ENCODE measurements around the gene SIN3B. TPM values are rescaled to one million over a fixed set of nuclear protein-coding genes. Genes with fewer than 3 reads are reported as not detected.

The SIN3B gene
- total RNA-seq, 1 donor from 2014 or later = 59.9 TPM

GRCh38 chr19:16890461-16891184 lies 61.4 kb downstream of the SIN3B start:
- no peak for DNase-seq (ENCODE audit: low read depth, low spot score)

GRCh38 chr19:16891696-16892382 lies 62.6 kb downstream of the SIN3B start:
- Mint-ChIP-seq H3K36me3 (ENCODE audit: low read depth) (no peaks in the 10 kb centered on the region), H3K9me3 (no peaks in the 10 kb centered on the region), H3K4me3 (no peak overlapping the region), H3K4me1 (peaks cover 4% of the 10 kb centered on the region), H3K27me3 (ENCODE audit: low read depth) (peaks cover 17% of the 10 kb centered on the region), H3K27ac (ENCODE audit: unreplicated experiment) (no peak overlapping the region)
- TF ChIP-seq CTCF (conservative IDR thresholded peaks at IDR 0.05) = no peak
- DNase-seq (ENCODE audit: low read depth, low spot score) = no peak

More at GRCh38 chr19:16890461-16891184, 61.4 kb downstream of the SIN3B start:
- Mint-ChIP-seq H3K9me3 (no peaks in the 10 kb centered on the region), H3K36me3 (ENCODE audit: low read depth) (no peaks in the 10 kb centered on the region), H3K4me3 (no peak overlapping the region), H3K27me3 (ENCODE audit: low read depth) (peaks cover 10% of the 10 kb centered on the region), H3K4me1 (peaks cover 4% of the 10 kb centered on the region), H3K27ac (ENCODE audit: unreplicated experiment) (no peak overlapping the region)
- TF ChIP-seq CTCF (conservative IDR thresholded peaks at IDR 0.05) = no peak

GRCh38 chr19:16892436-16892835 lies 63.2 kb downstream of the SIN3B start:
- DNase-seq (ENCODE audit: low read depth, low spot score) = no peak
- H3K27me3 Mint-ChIP-seq (ENCODE audit: low read depth) = peaks cover 19% of the 10 kb centered on the region
- H3K36me3 Mint-ChIP-seq (ENCODE audit: low read depth) = no peaks in the 10 kb centered on the region
- no peak for TF ChIP-seq CTCF (conservative IDR thresholded peaks at IDR 0.05)
- H3K9me3 Mint-ChIP-seq = no peaks in the 10 kb centered on the region
- H3K4me3 Mint-ChIP-seq = no peak overlapping the region
- no peak overlapping the region for H3K27ac Mint-ChIP-seq (ENCODE audit: unreplicated experiment)
- peaks cover 4% of the 10 kb centered on the region for H3K4me1 Mint-ChIP-seq

GRCh38 chr19:16892868-16893685 lies 63.9 kb downstream of the SIN3B start:
- Mint-ChIP-seq H3K36me3 (ENCODE audit: low read depth) (no peaks in the 10 kb centered on the region), H3K27ac (ENCODE audit: unreplicated experiment) (no peak overlapping the region), H3K4me3 (no peak overlapping the region), H3K27me3 (ENCODE audit: low read depth) (peaks cover 21% of the 10 kb centered on the region), H3K4me1 (peaks cover 4% of the 10 kb centered on the region), H3K9me3 (no peaks in the 10 kb centered on the region)
- TF ChIP-seq CTCF (conservative IDR thresholded peaks at IDR 0.05) = no peak
- DNase-seq (ENCODE audit: low read depth, low spot score) = no peak

- Mint-ChIP-seq H3K27ac (ENCODE audit: unreplicated experiment) (no peak overlapping the region), H3K9me3 (no peaks in the 10 kb centered on the region), H3K36me3 (ENCODE audit: low read depth) (no peaks in the 10 kb centered on the region), H3K4me1 (peaks cover 8% of the 10 kb centered on the region), H3K4me3 (no peak overlapping the region), H3K27me3 (ENCODE audit: low read depth) (peaks cover 26% of the 10 kb centered on the region)
- TF ChIP-seq CTCF (conservative IDR thresholded peaks at IDR 0.05) = no peak
- no peak for DNase-seq (ENCODE audit: low read depth, low spot score)
These were observed 64.4 kb downstream of the SIN3B start for GRCh38 chr19:16893686-16893989.

Data from neural crest cell (in vitro differentiated cells).